ENCODE results near the gene QKI. TPM values are rescaled to one million over a fixed set of nuclear protein-coding genes. Genes with fewer than 3 reads are reported as not detected.

QKI gene
- total RNA-seq, 2 experiments from 2014 or later = 70.9 TPM

DNA sequence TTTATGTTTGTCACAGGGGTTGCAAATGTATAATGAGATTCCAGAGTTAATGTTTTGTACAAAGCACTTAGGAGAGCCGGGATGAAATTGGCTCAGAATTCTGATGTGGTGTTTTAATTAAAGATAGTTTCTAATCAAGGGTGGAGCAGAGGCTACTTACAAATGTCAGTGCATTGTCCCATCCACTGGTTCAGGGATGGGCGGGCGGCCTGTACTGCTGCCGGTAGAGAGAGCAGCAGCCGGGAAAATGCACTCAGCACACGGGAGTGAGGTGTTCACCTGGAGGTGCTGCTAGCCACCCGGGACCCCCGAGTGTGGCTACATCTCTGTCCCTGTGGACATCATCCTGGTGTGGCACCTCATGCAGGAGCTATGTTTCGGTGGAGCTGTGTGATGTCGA is 193.3 kb downstream of the QKI start:
- DNase-seq = no peak
- peaks cover 4% of the 10 kb centered on the region for H3K4me1 Mint-ChIP-seq
- no peaks in the 10 kb centered on the region for H3K36me3 Mint-ChIP-seq
- H3K27ac Mint-ChIP-seq = no peak overlapping the region
- POLR2A ChIA-PET = no interaction called here
- no peaks in the 10 kb centered on the region for H3K9me3 Mint-ChIP-seq
- H3K4me3 Mint-ChIP-seq = no peak overlapping the region
- ATAC-seq (ENCODE audit: low read depth) = no peak
- H3K27me3 Mint-ChIP-seq = peaks cover 4% of the 10 kb centered on the region

DNA sequence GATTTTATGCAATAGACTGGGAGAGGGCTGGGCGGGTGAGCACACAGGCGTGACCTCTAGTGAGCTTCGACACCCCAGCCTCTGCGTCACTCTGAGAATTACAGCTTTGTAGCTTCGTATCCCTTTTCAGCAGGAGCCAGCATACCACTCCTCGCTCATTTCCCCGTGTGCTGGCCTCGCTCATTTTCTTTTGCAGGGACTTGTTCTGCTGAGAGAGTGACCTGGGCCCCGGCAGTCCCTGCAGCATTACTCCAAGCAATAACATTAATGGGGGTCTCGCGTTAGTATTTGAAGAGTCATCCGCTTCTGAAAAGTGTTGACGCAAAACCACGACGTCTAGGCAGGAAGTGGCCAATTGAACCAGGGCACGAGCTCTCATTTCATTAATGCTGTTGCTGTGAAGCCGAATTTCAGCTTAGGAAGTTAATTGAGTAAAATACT is 193.7 kb downstream of the QKI start:
- POLR2A ChIA-PET = no interaction called here
- peaks cover 4% of the 10 kb centered on the region for H3K4me1 Mint-ChIP-seq
- no peak overlapping the region for H3K4me3 Mint-ChIP-seq
- H3K9me3 Mint-ChIP-seq = no peaks in the 10 kb centered on the region
- DNase-seq = no peak
- no peak overlapping the region for H3K27ac Mint-ChIP-seq
- no peaks in the 10 kb centered on the region for H3K36me3 Mint-ChIP-seq
- peaks cover 2% of the 10 kb centered on the region for H3K27me3 Mint-ChIP-seq
- no peak for ATAC-seq (ENCODE audit: low read depth)

DNA sequence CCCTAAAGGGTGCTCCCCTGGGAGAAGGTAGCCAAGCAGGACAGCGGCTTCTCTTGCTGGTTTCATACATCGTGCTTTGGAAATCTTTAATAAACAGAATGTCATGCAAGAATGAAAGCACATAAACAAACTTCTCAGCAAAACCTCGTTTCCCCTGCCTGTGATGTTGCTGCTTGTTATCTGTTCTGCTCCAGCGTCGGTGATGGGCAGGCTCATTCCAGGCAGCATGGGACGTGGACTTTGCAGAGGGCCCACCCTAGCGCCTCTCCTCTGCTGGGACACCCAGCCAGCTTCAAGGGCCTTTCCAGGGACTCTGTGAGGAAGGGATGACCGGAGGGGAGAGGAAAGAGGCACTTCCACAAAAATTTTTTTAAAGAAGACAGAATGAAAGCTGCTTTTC is 197.7 kb downstream of the QKI start:
- H3K27me3 Mint-ChIP-seq = no peaks in the 10 kb centered on the region
- H3K4me1 Mint-ChIP-seq = peaks cover 4% of the 10 kb centered on the region
- H3K27ac Mint-ChIP-seq = no peak overlapping the region
- no peaks in the 10 kb centered on the region for H3K9me3 Mint-ChIP-seq
- H3K4me3 Mint-ChIP-seq = no peak overlapping the region
- no peak for ATAC-seq (ENCODE audit: low read depth)
- POLR2A ChIA-PET = no interaction called here
- H3K36me3 Mint-ChIP-seq = no peaks in the 10 kb centered on the region
- DNase-seq = no peak

DNA sequence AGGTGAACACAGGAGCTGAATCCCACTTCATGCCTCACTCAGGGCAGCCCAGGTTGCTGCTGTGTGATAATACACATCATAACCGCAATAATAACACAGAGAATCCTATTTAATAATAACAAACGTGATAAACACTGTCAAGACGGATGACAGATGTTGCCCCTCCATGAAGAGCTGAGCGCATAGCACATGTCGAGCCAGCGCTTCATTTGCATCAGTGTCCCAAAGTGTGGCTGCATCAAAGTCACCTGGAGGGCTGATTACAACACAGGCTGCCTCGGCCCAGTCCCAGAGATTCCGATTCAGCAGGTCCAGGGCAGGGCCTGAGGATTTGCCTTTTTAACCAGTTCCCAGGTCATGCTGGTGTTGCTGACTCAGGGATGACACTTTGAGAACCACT is 198.5 kb downstream of the QKI start:
- Mint-ChIP-seq H3K4me3 (no peak overlapping the region), H3K9me3 (no peaks in the 10 kb centered on the region), H3K36me3 (no peaks in the 10 kb centered on the region), H3K27ac (no peak overlapping the region), H3K27me3 (no peaks in the 10 kb centered on the region), H3K4me1 (peaks cover 4% of the 10 kb centered on the region)
- no peak for ATAC-seq (ENCODE audit: low read depth)
- DNase-seq = no peak
- POLR2A ChIA-PET = no interaction called here

DNA sequence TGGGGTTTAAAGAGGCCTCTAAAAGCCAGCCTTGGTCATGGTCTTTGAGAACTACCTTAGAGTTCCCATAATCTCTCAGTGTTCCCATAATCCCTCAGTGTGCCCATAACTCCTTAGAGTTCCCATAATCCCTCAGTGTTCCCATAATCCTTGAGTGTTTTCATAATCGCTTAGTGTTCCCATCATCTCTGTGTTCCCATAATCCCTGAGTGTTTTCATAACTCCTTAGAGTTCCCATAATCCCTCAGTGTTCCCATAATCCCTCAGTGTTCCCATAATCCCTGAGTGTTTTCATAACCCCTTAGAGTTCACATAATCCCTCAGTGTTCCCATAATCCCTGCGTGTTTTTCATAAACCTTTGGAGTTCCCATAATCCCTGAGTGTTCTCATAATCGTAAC is 199.2 kb downstream of the QKI start:
- Mint-ChIP-seq H3K27ac (no peak overlapping the region), H3K4me1 (no peaks in the 10 kb centered on the region), H3K4me3 (no peak overlapping the region), H3K36me3 (no peaks in the 10 kb centered on the region), H3K9me3 (no peaks in the 10 kb centered on the region), H3K27me3 (no peaks in the 10 kb centered on the region)
- ATAC-seq (ENCODE audit: low read depth) (no peak), DNase-seq (no peak)
- POLR2A ChIA-PET = no interaction called here

DNA sequence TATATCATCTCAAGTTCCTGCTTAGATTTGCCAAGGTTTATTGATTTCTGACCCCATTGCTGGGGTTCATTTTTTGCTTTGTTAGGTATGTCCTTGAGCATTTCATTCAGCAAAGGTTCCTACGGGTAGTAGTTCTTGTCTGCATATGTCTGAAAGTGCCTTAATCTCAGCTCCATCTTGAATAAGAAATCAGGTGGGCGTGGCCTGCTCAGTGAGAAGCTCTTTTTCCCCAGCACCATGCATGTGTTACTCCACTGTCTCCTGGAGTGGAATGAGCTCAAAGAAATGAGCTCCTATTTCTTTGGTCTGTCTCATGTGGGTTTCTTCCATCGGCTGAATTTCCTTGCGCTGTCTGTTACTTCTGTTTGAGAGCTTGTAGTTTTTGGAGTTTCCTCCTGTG is 201.9 kb downstream of the QKI start:
- ATAC-seq (ENCODE audit: low read depth) (no peak), DNase-seq (no peak)
- Mint-ChIP-seq H3K36me3 (no peaks in the 10 kb centered on the region), H3K9me3 (no peaks in the 10 kb centered on the region), H3K4me3 (no peak overlapping the region), H3K4me1 (no peaks in the 10 kb centered on the region), H3K27ac (no peak overlapping the region), H3K27me3 (no peaks in the 10 kb centered on the region)
- POLR2A ChIA-PET = no interaction called here

DNA sequence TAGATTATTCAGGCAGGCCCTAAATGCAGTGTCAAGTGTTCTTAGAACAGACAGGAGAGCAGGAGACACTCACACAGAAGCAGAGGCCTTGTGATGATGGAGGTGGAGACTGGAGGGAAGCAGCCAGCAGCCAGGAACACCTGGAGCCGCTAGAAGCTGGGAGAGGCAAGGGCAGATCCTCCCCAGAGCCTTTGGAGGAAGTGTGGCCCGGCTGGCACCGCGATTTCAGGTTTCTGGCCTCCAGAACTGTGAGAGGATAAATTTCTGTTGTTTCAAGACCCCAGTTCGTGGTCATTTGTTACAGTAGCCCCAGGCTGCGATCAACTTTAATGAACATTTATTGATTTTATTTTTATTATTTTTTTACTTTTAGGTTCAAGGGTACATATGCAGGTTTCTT is 203.0 kb downstream of the QKI start:
- H3K27me3 Mint-ChIP-seq = no peaks in the 10 kb centered on the region
- no peaks in the 10 kb centered on the region for H3K4me1 Mint-ChIP-seq
- no peak overlapping the region for H3K27ac Mint-ChIP-seq
- ATAC-seq (ENCODE audit: low read depth) (no peak), DNase-seq (no peak)
- H3K36me3 Mint-ChIP-seq = no peaks in the 10 kb centered on the region
- H3K4me3 Mint-ChIP-seq = no peak overlapping the region
- POLR2A ChIA-PET = no interaction called here
- H3K9me3 Mint-ChIP-seq = no peaks in the 10 kb centered on the region

DNA sequence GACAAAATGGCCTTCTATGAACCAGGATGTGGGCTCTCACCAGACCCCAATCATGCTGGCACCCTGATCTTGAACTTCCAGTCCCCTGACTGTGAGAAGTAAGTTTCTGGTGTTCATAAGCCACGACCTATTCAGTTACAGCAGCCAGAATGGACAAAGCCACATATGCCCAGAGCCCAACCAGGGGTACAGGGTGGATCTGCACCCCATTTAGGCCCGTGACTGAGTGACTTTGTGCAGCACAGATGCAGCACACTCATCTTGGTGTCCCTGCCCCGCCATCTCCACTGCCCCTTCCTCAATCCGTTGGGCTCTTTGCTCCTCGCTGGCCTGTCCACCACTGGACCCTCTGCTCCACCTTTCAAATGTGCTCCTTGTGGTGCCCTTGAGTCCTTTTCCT is 205.6 kb downstream of the QKI start:
- Mint-ChIP-seq H3K9me3 (no peaks in the 10 kb centered on the region), H3K4me1 (no peaks in the 10 kb centered on the region), H3K27me3 (no peaks in the 10 kb centered on the region), H3K27ac (no peak overlapping the region), H3K4me3 (no peak overlapping the region), H3K36me3 (no peaks in the 10 kb centered on the region)
- DNase-seq (no peak), ATAC-seq (ENCODE audit: low read depth) (no peak)
- POLR2A ChIA-PET = no interaction called here

DNA sequence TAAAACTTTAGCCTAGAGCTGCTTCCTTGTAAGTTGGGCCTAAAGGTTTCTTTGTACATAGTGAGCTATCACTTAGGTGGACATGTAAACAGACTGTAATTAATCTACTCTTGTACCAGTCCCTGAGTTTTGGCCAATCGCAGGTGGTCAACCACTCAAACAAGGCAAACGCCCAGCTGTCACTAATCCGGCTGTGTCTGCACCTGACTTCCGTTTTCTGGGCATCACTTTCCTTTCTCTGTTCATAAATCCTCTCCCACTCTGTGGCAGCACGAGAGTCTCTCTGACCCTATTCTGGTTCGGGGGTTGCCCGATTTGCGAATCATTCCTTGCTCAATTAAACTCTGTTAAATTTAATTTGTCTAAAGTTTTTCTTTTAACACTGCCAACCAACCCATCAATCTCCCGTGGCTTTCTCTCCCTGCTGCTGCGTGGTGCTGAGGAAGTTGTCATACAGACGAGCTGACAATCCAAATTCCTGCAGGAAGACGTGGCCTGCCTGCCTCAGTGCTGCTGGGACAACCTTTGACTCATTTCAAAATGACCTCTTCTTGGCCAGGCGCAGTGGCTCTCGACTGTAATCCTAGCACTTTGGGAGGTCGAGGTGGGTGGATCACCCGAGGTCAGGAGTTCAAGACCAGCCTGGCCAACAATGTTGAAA is 206.3 kb downstream of the QKI start:
- no peak overlapping the region for H3K4me3 Mint-ChIP-seq
- H3K9me3 Mint-ChIP-seq = no peaks in the 10 kb centered on the region
- no peak overlapping the region for H3K27ac Mint-ChIP-seq
- no peaks in the 10 kb centered on the region for H3K27me3 Mint-ChIP-seq
- DNase-seq (no peak), ATAC-seq (ENCODE audit: low read depth) (no peak)
- POLR2A ChIA-PET = no interaction called here
- H3K36me3 Mint-ChIP-seq = no peaks in the 10 kb centered on the region
- no peaks in the 10 kb centered on the region for H3K4me1 Mint-ChIP-seq

DNA sequence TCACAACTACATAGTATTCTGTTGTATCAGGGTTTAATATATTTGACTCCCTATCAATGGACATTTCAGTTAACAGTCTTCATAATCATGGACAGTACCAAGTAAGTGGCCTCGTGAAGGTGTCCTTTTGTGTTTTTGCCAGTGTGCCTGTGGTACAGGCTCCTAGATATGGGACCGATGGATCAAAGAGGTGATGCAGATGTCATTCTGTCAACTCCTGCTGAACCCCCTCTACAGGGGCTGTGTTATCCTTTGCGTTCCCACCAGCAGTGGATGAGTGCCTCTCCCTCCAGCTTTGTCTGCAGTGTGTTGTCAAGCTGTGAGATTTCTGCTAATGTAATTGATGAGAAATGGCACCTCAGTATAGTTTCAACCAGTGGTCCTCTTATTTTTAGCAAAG is 210.7 kb downstream of the QKI start:
- Mint-ChIP-seq H3K27me3 (peaks cover 3% of the 10 kb centered on the region), H3K9me3 (no peaks in the 10 kb centered on the region), H3K4me1 (no peaks in the 10 kb centered on the region), H3K4me3 (no peak overlapping the region), H3K36me3 (no peaks in the 10 kb centered on the region), H3K27ac (no peak overlapping the region)
- no peak for ATAC-seq (ENCODE audit: low read depth)
- POLR2A ChIA-PET = no interaction called here
- no peak for DNase-seq

DNA sequence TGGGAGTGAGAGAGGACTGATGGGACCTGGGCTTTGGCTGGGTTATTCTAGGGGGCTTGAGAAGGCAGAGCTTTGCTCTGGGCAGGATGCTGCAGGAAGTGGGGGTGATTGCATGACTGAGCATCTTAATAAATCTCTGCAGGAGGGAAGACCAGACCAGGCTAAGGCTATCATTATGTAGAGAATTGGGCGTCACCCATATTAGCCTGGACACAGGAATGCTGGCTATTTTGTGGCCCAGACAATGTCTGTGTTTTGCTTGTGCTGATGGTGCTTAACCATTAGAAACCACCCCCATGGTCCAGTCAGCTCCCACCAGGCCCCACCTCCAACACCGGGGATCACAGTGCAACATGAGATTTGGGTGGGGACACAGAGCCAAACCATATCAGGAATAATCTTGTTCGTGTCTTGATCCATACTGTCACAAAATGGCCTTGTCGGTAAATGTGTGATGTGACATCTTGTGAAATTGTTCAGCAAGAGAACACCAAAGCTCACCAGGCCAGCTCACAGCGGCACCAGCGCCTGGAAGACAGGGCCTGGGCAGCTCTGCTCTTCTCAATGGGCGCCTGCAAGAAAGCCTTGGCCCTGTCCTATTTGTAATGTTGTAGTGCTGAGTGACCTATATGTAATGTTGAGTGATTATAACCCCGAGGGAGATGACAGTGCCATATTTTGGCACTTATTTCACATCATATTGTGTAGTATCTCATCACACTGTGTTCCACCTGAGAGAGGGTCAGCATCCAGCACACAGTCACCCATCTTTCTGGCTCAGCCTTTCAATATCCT is 211.8 kb downstream of the QKI start:
- DNase-seq (no peak), ATAC-seq (ENCODE audit: low read depth) (no peak)
- no peaks in the 10 kb centered on the region for H3K9me3 Mint-ChIP-seq

DNA sequence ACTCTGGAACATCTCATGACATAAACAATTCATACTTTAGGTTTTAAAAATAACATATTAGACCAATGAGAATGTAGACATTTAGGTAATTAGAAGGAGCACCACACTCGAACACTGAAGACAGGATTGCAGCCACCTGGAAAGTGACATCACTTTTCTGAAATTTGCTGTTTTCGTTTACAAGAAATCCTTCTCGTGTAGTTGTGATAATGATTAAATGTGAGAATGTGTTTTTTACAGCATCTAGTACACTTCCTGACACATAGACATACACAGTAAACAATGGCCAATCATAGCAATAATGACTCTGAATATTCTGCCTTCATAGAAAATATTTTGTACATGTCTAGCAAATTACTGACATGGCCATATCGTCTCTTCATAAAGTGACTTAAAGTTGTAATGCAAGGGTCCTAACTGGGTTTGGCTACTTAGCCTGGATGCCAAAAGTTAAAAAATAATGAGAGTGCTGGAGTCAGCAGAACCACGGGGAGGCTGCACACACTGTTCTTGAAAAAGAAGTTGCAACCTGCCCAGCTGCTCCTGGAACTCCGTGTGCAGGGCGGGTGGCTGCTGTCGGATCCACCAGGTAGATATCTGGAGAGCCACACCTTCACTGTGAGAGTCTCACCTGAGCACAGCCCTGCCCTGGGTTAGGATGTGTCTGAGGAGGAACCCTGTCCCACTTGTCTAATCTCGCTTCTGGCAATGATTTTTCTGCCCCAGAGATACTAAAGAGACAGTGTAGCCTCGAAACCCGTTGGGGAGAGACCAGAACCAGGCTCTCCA is 212.9 kb downstream of the QKI start:
- no peaks in the 10 kb centered on the region for H3K36me3 Mint-ChIP-seq
- POLR2A ChIA-PET = no interaction called here

More for the DNA sequence above, 211.8 kb downstream of the QKI start:
- Mint-ChIP-seq H3K27me3 (peaks cover 7% of the 10 kb centered on the region), H3K4me1 (no peaks in the 10 kb centered on the region), H3K4me3 (no peak overlapping the region), H3K36me3 (no peaks in the 10 kb centered on the region), H3K27ac (no peak overlapping the region)
- POLR2A ChIA-PET = no interaction called here

More for the DNA sequence above, 212.9 kb downstream of the QKI start:
- Mint-ChIP-seq H3K4me1 (no peaks in the 10 kb centered on the region), H3K27ac (no peak overlapping the region), H3K9me3 (no peaks in the 10 kb centered on the region), H3K27me3 (peaks cover 14% of the 10 kb centered on the region), H3K4me3 (no peak overlapping the region)
- DNase-seq (no peak), ATAC-seq (ENCODE audit: low read depth) (no peak)

Data from activated naive CD8-positive, alpha-beta T cell treated with anti-CD3 and anti-CD28 coated beads, Interleukin-2, amount 10 ng/mL, durations not matched to agents 7 days and 5 days (primary cell).